NCI-H1092 treated with DMSO at 0.1 percent for 48 hours (cell line): Measurements from ENCODE around the gene AGXT.

Experiments used
- DNase-seq: peaks from one replicate; lab custom pipeline; 2025; lab: John Stamatoyannopoulos, UW

AGXT gene

DNA sequence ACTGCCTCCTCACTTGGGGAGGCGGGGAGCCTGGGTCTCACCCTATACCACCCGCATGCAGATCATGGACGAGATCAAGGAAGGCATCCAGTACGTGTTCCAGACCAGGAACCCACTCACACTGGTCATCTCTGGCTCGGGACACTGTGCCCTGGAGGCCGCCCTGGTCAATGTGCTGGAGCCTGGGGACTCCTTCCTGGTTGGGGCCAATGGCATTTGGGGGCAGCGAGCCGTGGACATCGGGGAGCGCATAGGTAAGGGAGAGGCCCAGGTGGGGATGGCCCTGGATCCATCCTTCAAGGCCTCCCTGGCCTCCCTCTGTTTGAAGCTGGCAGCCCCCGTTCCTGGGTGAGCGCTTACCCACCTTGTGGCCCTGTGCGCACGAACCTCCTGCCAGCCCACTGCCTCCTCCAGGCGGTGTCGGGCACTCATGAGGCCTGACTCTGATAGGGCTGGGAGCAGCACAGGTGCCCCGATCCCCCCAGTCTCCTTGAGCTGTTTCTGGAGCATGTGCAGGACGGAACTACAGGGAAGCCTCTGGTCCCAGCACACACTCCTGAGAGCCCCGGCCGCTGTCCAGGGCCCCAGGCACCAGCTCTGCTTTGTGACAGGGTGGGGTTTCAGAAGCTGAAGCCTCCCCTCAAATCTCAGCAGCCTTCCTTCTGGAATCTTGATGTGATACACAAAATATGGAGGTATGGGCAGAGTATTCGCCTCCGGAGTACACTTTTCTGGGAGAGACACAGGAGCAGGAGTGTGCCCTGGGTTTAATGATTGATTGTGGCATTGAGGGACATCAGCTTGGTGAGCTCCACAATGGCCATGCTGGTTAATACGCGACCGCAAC, 708 bp downstream of the AGXT start:
- no peak for DNase-seq

DNA sequence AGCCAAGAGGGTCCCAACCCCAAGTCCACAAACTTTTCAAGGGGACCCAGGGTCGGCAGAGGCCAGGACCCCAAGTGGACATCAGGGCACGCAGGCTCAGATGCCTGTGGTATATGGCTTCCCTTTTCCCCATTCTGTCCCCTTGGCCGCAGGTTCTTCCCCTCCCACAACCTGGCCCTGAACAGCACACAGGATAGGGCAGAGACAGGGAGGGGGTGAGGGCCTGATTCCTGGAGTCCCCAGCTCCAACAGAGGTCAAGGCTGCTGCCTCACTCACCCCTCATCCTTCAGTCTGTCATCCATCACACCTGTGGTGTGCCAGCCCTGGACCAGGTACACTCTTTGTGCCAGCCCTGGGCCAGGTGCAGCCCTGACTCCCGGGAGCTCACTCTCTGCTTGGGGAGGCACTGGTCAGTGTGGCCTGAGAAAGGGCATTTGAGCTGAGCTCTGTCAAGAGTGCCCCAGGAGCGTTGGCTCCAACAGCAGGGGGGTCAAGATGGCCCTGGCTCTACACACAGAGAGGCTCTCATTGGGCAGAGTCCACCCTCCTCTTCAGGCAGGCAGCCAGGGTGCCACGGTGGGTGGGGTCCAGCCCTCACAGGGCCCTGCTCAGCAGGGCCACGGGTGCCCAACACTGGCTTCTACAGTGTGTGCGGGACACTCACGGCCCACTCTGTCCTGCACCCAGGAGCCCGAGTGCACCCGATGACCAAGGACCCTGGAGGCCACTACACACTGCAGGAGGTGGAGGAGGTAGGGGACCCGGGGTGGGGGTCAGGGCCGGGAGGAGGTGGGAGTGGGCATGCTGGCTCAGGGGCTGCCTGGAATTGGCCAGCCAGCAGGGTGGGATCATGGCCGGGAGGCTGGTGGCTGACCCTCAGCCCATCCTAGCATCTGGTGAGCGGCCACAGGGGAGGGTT, 1.6 kb downstream of the AGXT start:
- no peak for DNase-seq

DNA sequence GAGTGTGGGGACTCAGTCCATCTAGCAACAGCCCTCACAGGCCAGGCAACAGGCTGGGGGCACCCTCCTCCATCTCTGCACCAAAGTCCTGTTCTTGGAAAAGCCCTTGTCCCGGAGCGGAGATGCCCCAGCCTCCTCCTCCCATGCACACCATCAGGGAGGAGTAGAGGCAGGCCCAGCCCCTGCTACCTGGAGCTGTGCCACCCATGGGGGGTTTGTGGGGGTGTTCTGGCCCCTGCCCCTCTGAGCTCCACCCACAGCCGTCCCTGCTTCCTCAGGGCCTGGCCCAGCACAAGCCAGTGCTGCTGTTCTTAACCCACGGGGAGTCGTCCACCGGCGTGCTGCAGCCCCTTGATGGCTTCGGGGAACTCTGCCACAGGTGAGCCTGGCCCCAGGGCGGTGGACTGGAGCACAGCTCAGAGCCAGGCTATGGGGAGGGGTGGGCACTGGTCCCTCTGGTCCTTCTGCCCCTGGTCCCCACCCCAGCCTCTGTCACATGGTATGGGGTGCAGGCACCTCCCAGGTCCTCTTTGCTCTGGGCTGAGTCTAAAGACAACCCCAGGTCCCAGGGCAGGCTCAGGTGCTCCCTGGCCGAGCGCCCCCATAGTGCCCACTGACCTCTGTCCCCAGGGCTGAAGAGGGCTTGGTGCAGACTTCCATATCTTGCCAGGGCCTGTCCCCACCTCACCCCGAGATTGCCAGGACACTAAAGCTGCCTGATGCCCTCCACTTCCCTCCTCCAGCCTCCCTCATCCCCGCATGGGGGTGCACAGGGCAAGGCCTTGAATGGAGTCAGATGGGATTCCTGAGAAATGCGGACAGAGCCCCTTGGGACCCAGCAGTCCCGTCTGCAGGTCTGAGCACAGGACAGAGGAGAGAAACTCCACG, 2.7 kb downstream of the AGXT start:
- no peak for DNase-seq

DNA sequence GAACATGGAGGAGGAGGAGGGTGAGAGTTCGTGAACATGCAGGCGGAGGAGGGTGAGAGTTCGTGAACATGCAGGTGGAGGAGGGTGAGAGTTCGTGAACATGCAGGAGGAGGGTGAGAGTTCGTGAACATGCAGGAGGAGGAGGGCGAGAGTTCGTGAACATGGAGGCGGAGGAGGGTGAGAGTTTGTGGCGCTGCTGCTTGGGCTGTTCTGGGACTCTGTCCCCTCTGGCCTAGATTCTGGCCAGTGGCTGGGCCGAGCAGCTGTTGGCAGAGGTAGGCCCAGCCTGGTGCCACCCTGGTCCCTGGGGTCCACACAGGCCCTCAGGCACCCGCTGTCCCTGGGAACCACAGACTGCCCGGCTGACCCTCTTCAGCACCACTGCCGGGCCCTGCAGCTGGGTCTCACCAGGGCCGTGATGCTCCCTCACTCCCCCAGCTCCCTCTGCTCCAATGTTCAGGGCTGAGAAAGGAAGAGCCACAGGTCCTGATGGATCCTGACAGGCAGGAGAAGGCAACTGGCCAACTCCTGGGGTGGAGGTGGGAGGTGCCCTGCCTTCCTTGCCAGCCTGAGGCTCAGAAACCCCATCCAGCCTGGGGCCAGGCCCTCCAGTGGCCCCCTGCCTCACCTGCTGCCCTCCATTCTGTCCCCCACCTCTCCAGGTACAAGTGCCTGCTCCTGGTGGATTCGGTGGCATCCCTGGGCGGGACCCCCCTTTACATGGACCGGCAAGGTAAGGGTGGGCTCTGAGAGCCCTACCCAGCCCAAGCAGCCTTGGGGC, 3.9 kb downstream of the AGXT start:
- DNase-seq = no peak

DNA sequence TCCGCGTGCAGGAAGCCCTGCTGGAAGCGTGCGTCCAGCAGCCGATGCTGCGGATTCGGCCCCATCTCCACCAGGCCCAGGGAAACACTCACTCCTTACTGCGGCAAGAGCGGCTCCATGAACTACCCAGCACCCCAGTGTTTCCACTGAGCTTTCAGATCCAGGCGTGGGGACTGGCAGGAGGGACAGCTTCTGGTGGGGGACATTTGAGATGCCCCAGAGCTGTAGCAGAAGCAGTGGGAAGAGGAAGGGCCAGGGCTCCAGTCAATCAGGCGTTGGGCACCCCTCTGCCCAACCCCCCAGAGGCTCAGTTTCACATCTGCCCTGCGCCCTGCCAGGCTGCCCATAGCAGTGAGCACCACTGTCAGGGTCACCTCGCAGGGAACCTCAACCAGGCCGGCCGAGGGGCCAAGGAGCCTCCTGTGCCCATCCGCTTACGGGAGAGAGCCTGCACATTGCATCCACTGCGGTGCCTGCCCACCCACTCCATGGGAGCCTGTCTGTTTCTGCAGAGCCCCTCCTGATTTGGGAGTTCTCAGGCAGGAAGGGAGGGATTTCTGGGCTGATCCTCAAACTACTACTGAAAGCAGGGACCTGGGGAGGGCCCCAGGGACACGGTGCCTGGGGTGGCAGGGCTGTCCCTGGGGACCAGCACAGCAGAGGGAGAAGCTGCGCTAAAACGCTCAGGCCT, 4.6 kb downstream of the AGXT start:
- no peak for DNase-seq

DNA sequence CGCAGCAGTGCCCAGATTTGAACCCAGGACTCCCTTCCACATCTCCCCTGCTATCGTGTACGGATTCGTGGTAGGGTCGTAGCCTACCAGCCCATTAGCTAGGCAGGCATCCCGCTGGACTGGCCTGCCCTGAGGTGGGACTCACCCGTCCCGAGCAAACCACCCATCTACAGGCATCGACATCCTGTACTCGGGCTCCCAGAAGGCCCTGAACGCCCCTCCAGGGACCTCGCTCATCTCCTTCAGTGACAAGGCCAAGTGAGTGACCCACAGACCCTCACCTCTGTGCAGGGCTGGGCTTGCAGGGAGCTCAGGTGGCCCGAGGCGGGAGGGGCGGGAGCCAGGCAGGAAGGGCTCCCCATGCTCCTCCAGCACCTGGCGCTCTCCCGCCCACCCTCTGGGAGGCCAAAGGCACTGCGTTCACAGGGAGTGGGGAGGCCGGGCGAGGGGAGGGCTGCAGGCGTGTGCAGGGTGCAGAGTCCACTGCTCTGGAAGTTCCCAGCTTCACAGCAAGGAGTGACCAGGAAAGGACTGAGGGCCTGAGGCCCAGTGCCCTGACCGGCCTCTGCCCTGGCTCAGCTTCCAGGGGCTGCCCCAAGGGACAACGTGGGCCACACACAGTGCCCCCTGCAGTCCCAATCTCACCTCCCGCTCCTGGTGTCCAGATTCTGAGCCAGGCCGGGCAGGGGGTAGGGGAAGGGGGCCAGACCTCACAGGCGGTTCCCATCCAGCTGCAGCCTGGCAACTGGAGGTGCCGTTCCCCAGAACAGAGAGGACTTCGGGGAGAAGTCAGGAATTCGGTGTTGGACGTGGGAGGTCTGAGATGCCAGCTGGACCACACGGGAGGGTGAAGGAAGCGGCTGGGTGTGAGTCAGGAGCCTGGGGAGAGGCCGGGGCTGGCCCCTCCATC, 5.4 kb downstream of the AGXT start:
- DNase-seq = no peak

DNA sequence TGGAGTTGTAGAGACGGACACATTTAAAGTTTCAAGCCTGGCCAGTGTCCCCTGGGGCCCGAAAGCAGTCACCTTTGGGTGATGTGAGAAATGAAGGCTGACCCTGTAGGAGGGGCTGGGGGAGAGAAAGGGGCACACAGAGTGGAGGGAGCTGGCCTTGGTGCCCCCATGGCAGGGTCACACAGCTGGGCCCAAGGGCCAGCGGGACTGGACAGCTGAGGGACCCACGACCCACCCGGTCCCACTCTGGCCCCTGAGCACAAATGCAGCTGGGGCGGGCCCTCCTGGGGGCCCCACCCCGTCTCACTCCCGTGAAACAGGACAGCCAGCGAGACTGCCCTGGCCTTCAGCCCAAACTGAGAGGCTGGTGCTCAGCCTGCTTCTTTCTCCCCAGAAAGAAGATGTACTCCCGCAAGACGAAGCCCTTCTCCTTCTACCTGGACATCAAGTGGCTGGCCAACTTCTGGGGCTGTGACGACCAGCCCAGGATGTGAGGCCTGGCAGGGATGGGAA, 6.1 kb downstream of the AGXT start:
- no peak for DNase-seq

DNA sequence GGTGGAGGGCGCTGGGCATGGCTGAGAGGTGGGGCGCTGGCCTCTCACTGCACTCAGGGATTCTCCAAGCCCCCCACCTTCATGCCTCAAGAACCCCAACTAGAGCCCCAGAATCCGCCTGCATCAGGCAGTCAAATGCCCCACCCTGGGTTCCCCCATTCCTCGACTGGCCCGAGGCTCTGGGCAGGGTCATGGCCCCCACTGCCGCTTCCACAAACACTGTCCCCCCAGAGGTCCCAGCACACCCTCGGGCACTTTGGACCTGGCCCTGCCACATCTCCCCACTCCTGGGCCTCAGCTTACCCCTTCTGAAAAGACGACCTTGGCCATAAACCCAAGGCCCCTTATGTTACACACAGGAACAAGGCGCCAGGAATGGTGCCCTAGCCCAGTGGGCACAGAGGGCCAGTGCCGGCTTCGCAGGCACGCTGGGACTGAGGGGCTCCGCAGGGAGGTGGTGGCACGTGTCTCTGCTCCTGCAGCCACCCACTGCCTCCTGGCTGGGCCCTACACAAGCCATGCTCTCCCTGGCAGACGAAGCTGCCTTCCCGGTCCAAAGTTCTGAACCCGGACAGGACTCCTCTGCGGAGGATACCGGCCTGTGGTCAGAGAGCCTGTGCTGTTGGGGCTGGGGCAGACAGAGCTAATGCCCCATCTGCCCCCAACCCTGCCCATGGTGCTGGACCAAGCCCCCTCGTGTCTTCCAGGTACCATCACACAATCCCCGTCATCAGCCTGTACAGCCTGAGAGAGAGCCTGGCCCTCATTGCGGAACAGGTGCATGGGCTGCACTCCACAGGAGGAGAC, 6.8 kb downstream of the AGXT start:
- no peak for DNase-seq

DNA sequence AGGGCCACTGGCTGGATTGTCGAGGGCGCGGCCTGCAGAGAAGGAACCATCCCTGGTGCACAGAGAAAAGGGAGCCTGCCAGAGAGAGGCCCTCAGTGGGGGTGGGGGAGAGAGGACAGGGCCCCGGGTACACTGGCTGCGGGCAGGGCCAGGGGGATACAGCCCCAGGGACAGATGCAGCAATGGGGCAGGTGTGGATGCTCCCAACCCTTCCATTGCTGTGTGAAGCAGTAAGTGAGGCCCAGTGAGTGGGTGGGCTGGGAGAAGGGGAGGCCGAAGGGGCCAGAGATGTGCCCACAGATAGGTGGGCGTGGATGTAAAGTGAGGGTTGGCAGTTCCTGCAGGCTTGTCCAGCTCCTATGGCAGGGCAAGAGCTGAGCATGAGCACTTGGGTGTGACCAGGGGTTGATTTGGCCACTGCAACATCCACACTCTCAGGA, 7.4 kb downstream of the AGXT start:
- no peak for DNase-seq

DNA sequence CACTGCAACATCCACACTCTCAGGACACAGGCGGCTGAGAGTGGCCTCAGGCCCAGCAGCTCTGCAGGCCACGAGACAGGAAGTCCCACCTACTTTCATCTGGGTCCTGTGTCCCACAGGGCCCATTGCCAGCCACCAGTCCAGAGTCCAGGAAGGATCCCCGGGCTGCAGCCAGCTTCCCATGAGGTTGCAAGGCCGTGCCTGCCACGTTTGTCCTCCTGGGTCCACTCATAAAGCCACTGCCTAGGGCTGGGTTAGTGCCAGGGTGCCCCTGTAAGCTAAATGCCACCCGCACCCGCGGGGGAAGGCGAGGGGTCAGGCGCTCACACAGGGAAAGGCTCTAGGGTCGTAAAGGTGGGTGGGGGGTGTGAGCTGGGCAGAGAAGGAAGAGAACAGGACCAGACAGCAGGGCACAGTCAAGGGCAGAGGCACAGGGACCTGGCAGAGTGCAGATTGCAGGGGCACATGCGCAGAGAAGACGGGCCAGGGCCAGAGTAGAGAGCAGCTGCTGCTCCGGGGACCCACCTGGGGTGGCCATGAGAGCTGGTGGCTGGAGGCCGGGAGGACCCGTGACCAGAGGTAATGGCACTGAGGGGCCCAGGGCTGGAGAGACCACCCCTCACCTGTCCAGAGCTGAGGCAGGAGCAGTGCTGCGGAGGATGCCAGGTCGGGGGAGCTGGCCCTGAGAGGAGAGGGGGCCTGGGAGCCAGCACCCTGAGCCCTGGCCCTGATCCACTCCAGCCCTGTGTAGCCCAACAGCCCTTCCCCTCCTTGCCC, 8.0 kb downstream of the AGXT start:
- DNase-seq = no peak

DNA sequence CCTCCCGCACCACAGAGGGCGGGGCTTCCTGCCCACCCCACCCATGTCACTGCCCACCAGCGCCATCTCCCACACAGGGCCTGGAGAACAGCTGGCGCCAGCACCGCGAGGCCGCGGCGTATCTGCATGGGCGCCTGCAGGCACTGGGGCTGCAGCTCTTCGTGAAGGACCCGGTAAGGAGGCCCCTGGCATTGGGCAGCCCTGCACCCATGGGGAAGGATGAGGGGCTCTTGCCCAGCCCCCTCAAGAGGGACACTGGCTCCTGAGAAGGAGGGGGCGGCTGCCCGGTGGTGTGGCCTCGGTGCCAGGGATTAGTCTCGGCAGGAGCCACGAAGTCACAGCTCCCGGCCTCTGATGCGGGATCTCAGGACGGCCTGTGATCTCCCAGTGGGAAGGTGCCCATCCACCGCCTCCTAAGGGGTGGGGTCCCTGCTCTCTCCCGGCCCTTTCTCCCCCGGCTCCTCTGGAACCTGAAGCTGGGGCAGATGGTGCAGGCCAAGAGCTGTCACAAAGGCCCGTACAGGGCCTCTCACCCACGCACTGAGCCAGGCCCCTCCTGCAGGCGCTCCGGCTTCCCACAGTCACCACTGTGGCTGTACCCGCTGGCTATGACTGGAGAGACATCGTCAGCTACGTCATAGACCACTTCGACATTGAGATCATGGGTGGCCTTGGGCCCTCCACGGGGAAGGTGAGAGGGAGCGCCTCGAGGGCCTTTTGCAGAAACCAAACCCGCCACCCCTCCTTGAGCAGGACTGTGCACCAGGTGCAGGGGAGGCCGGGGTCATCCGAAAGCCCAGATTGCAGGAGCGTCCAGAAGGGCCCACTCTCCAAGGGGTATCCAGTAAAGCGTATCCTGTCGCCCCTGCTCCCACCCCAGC, 9.1 kb downstream of the AGXT start:
- DNase-seq = no peak

DNA sequence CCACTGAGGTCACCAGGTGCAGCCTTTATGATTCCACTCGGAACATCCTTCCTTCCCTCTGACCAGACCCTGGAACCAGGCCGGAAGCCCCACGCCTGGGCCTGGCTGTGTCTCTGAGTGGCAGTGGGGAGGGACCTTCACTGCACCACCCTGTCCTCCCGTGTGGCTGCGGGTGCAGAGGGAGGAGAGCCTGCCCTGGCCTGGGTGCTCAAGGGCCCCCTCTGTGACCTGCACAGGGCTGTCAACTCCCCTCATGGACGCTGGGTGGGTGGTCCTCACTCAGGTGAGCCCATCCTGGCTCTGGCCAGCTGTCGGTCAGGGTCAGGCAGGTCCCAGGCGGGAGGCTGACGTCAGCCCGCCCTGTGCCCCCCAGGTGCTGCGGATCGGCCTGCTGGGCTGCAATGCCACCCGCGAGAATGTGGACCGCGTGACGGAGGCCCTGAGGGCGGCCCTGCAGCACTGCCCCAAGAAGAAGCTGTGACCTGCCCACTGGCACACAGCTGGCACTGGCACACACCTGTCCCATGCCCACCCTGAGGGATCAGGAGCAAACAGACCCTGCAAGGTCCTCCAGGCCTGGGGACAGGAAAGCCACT, 9.8 kb downstream of the AGXT start:
- DNase-seq = no peak

DNA sequence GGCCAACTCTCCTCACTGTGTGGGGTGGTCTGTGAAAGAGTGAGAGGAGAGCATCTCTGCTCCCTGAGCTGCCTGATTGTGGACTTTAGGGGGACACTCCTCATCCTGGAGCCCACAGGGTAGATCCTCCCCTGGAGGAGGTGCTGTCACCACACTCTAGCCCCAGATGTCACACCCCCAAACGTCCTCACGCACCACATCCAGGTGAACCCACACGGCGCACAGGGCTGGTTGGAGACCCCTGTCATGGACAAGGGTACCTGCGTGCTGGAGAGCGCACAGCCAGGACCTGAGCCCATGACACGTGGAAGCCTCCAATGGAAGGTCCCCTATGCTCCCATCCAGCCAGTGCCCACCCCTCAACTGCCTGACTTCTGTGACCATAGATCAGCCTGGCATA, 10.5 kb downstream of the AGXT start:
- no peak for DNase-seq

DNA sequence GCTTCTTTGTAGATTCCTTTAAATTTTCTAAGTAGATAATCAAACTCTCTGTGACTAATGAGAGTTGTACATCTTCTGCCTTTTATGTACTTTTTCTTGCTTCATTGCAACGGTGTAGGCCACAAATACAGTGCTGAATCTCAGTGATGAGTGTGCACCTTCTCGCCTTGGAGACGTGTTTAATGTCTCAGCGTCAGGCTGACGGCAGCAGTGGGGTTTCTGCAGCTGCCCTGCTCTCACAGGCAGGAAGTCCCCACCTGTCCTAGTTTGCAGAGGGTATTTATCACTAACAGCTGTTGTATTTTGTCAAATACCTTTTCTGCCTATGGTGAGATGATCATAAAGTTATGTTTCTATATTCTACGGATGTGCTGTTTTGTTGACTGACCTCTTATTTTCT, 13.3 kb downstream of the AGXT start:
- DNase-seq = peak; percentile 48

DNA sequence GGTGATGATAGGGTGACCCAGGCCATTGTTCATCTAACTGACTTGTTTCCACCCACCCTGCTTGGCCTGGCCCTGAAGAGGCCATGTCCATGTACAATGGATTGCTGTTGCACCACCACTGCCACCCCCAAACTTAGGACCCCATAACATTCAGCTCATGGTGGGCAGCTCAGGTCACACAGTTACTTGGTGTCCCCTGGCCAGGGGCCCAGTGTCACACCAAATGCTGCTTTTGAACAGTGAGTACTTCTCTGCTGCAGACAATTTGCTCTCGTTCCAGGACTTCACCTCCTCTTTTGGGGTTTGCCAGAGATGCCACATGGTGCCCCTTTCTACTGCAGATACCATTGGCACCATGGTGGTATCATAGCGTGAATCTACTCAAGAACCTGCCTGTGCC, 15.6 kb downstream of the AGXT start:
- DNase-seq = no peak

DNA sequence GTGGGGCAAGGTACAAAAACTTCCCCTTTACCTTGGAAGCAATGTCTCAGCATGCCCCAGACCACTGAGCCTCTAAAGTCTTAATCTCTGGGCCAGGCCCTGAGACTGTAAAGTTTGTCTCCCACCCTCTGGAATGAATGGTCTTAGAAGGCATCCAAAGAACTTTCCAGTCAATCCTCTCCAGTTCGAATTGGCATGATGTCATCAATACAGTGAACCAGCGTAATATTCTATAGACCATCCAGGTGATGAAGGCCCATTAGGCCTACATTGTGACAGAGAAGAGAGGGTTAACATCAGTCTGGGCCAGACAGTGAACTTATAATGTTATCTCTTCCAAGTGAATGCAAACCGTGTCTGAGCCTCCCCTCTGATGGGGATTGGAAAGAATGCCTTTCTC, 16.1 kb downstream of the AGXT start:
- DNase-seq = no peak
